OCI-LY7 (cell line): ENCODE measurements around the gene RBM19. TPM values are rescaled to one million over a fixed set of nuclear protein-coding genes. Genes with fewer than 3 reads are reported as not detected.

Source experiments
- BruUV-seq: library from RNA; stranded (reverse); fragments of 400-500 nt; replicated peaks from 2 replicates; lab custom pipeline; 2021; lab: Mats Ljungman, UMichigan
- CTCF ChIA-PET: fragments of 300-600 bp; sonication (Branson Sonifier 250); formaldehyde crosslinking; loops from one replicate; lab custom pipeline; 2022; ENCODE audit warnings: antibody characterized with exemption; ENCODE audit not compliant: unreplicated experiment; lab: Charles Lee
- POLR2A ChIA-PET: fragments of 300-600 bp; sonication (Branson Sonifier 250); formaldehyde crosslinking; loops from one replicate; lab custom pipeline; 2022; ENCODE audit warnings: antibody characterized with exemption; lab: Charles Lee
- DNase-seq: peaks from one replicate; pipeline ENCODE4 v3.0.0-alpha.2; 2015; ENCODE audit warnings: low spot score
- H2AFZ ChIP-seq: fragments of 200-600 bp; sonication (generic), shearing (Covaris generic); 2 replicates; pipeline ENCODE4 v1.6.1; 2014; ENCODE audit warnings: mild to moderate bottlenecking, antibody characterized with exemption, low read length, moderate library complexity
- H3K27ac ChIP-seq: fragments of 200-600 bp; sonication (generic); 2 replicates; pipeline ENCODE4 v1.5.1; 2014; ENCODE audit warnings: mixed run types, low read depth, mild to moderate bottlenecking, moderate library complexity, low read length, inconsistent platforms; ENCODE audit not compliant: poor library complexity, severe bottlenecking
- H3K36me3 ChIP-seq: fragments of 200-600 bp; sonication (generic); 2 replicates; pipeline ENCODE4 v1.6.1; 2014; ENCODE audit warnings: mild to moderate bottlenecking, antibody characterized with exemption, low read length, moderate library complexity, mixed read lengths; ENCODE audit not compliant: insufficient read depth
- H3K4me1 ChIP-seq: fragments of 200-600 bp; sonication (generic); 2 replicates; pipeline ENCODE4 v1.5.1; 2014; ENCODE audit warnings: mild to moderate bottlenecking, low read length; ENCODE audit not compliant: insufficient read depth, poor library complexity, severe bottlenecking
- H3K4me2 ChIP-seq: fragments of 200-600 bp; sonication (generic); 2 replicates; pipeline ENCODE4 v1.6.1; 2014; ENCODE audit warnings: mild to moderate bottlenecking, low read length
- H3K4me3 ChIP-seq: fragments of 200-600 bp; sonication (generic); 2 replicates; pipeline ENCODE4 v1.5.1; 2014; ENCODE audit warnings: mild to moderate bottlenecking, low read depth, low read length; ENCODE audit not compliant: poor library complexity, severe bottlenecking
- H3K79me2 ChIP-seq: fragments of 200-600 bp; sonication (generic); 2 replicates; pipeline ENCODE4 v1.6.1; 2016; ENCODE audit warnings: low read depth, mild to moderate bottlenecking, low read length, moderate library complexity, mixed read lengths; ENCODE audit not compliant: insufficient read depth
- H3K9me2 ChIP-seq: fragments of 200-600 bp; sonication (generic); 2 replicates; pipeline ENCODE4 v1.6.1; 2016; ENCODE audit warnings: mild to moderate bottlenecking, low read length, mixed read lengths; ENCODE audit not compliant: insufficient read depth
- H3K9me3 ChIP-seq: fragments of 200-600 bp; sonication (generic); 2 replicates; pipeline ENCODE4 v1.6.1; 2014; ENCODE audit warnings: mild to moderate bottlenecking, mixed run types, low read length, mixed read lengths
- H4K20me1 ChIP-seq: fragments of 200-600 bp; sonication (generic); 2 replicates; pipeline ENCODE4 v1.6.1; 2014; ENCODE audit warnings: mild to moderate bottlenecking, antibody characterized with exemption, low read length, moderate library complexity, mixed read lengths; ENCODE audit not compliant: insufficient read depth
- CTCF ChIP-seq: fragments of 200-600 bp; sonication (generic); conservative IDR thresholded peaks from 2 replicates; pipeline ENCODE4 v1.5.1; 2014; ENCODE audit warnings: mild to moderate bottlenecking, antibody characterized with exemption, low read length, moderate library complexity, mixed read lengths
- EZH2phosphoT487 ChIP-seq: fragments of 200-600 bp; sonication (generic); IDR thresholded peaks from 2 replicates; pipeline ENCODE4 v1.6.1; 2018; ENCODE audit warnings: low read depth, borderline replicate concordance, mild to moderate bottlenecking, mixed run types, antibody characterized with exemption, low read length, moderate library complexity, mixed read lengths
- intact Hi-C: fragments of 100-400 bp; cut with micrococcal nuclease; formaldehyde crosslinking; loops from one replicate; pipeline ENCODE4 v1.10.0; 2022; ENCODE audit not compliant: unreplicated experiment
- total RNA-seq, 2 experiments: library from RNA; depleted of rRNA in 1 of 2; stranded (reverse); fragments of >200 nt in 1 of 2; shearing (Covaris generic) in 1 of 2; gene quantifications; 2 replicates each; pipeline ENCODE4 v1.2.3, GENCODE V29; 2014 to 2022

The RBM19 gene
- total RNA-seq, 2 experiments from 2014 or later, result 37.8 to 46.2 TPM

DNA sequence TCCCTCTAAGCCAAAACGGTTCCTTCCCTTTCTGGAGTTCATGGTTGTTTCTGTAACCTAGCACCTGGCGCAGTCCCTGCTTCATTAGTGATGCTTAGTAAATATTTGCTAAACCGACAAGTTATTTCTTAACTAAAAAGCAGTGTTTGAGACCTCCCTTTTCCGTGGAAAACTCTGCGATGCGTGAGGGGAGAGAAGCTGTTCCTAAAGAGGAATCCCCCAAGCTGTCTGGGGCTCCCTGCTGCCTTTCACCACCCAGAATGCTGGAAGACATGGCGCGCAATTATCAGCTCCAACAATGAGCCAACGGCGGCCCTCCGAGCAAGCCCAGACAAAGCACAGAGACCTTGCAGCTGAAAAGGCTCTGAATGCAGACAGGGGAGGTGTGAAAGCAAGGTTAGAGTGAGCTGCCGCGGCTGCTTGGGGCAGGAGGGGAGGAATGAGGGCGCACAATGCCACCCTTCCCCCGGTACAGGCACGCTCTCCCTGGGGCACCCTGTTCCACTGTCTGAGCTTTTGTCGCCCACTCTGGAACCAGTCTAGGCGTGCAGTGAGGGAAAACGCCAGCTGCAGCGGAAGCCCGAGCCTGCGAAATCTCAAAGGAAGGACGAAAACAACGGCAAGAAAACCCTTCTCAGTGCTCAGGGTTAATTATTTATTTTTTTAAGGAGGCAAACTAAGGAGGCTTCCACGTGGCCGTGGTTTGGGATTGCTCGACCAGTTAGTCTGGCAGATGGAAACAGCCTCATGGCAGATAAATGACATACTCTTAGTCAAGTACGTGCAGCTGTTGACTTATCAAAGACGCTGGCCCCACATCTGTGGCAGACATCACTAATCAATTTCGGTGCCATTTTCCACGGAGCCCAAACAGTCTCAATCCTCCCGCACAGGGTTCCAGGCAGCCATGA lies 66.3 kb downstream of the RBM19 start:
- ChIA-PET CTCF (no interaction called here), POLR2A (no interaction called here)
- no TSS peak for BruUV-seq

GRCh38 chr12:113899042-113899560 lies 67.0 kb downstream of the RBM19 start:
- H3K4me1 ChIP-seq, result no peaks in the 10 kb centered on the region
- H3K27ac ChIP-seq, result no peak overlapping the region
- POLR2A ChIA-PET, result interaction anchor here (0.5 kb wide), 1 partner anchor 219 kb away, joined by 3 read pairs; no protein-coding TSS in a partner anchor
- BruUV-seq, result no TSS peak
- no peaks in the 10 kb centered on the region for H3K9me2 ChIP-seq
- H2AFZ ChIP-seq, result no peak overlapping the region
- no peak overlapping the region for H3K4me3 ChIP-seq
- no peak for TF ChIP-seq CTCF
- TF ChIP-seq EZH2phosphoT487, result no peak
- H3K79me2 ChIP-seq, result no peaks in the 10 kb centered on the region
- no peaks in the 10 kb centered on the region for H4K20me1 ChIP-seq
- peaks cover 6% of the 10 kb centered on the region for H3K36me3 ChIP-seq
- no peak for DNase-seq
- CTCF ChIA-PET, result no interaction called here
- intact Hi-C loops, result no loop called here
- no peak overlapping the region for H3K4me2 ChIP-seq
- no peaks in the 10 kb centered on the region for H3K9me3 ChIP-seq

More for the DNA sequence above, 66.3 kb downstream of the RBM19 start:
- no peak overlapping the region for H3K4me2 ChIP-seq
- H3K36me3 ChIP-seq, result peaks cover 13% of the 10 kb centered on the region
- H2AFZ ChIP-seq, result no peak overlapping the region
- H3K79me2 ChIP-seq, result no peaks in the 10 kb centered on the region
- TF ChIP-seq EZH2phosphoT487 (no peak), CTCF (no peak)
- intact Hi-C loops, result no loop called here
- H4K20me1 ChIP-seq, result no peaks in the 10 kb centered on the region
- H3K27ac ChIP-seq, result no peak overlapping the region
- no peaks in the 10 kb centered on the region for H3K4me1 ChIP-seq
- DNase-seq, result no peak
- no peaks in the 10 kb centered on the region for H3K9me3 ChIP-seq
- no peaks in the 10 kb centered on the region for H3K9me2 ChIP-seq
- H3K4me3 ChIP-seq, result no peak overlapping the region

- no peaks in the 10 kb centered on the region for H3K79me2 ChIP-seq
- no TSS peak for BruUV-seq
- no peak overlapping the region for H3K4me3 ChIP-seq
- no peaks in the 10 kb centered on the region for H3K9me3 ChIP-seq
- no peaks in the 10 kb centered on the region for H3K4me1 ChIP-seq
- no peaks in the 10 kb centered on the region for H3K9me2 ChIP-seq
- no peak overlapping the region for H3K27ac ChIP-seq
- CTCF ChIA-PET, result no interaction called here
- no peaks in the 10 kb centered on the region; the same call in 1 of the 2 replicates for H3K36me3 ChIP-seq
- H4K20me1 ChIP-seq, result no peaks in the 10 kb centered on the region
- no peak overlapping the region for H3K4me2 ChIP-seq
- POLR2A ChIA-PET, result interaction anchor here (0.5 kb wide), 1 partner anchor 218 kb away, joined by 3 read pairs; no protein-coding TSS in a partner anchor
- no peak overlapping the region for H2AFZ ChIP-seq
- no peak for DNase-seq
- TF ChIP-seq EZH2phosphoT487 (no peak), CTCF (no peak)
- intact Hi-C loops, result no loop called here
Observed at GRCh38 chr12:113898466-113898865, 67.7 kb downstream of the RBM19 start.
